Kidney epithelial cell (primary cell): ENCODE data around the gene GATB. TPM values are rescaled to one million over a fixed set of nuclear protein-coding genes. Genes with fewer than 3 reads are reported as not detected.

Experiments used
- DNase-seq: peaks from one replicate; pipeline ENCODE4 v3.0.0-alpha.2; 2010; ENCODE audit warnings: low read depth
- H3K27me3 ChIP-seq: 2 replicates; pipeline ENCODE4 v1.6.0; 2011; ENCODE audit warnings: low read length; ENCODE audit not compliant: control insufficient read depth, insufficient read depth
- H3K36me3 ChIP-seq: 2 replicates; pipeline ENCODE4 v1.5.1; 2011; ENCODE audit warnings: low read length; ENCODE audit not compliant: control insufficient read depth, insufficient read depth
- H3K4me3 ChIP-seq: 2 replicates; pipeline ENCODE4 v1.5.1; 2011; ENCODE audit warnings: low read depth, mild to moderate bottlenecking, control low read depth, low read length
- total RNA-seq: library from RNA; depleted of rRNA; stranded (reverse); fragments of >200 nt; gene quantifications from 2 replicates; pipeline ENCODE4 v1.2.3, GENCODE V29; 2015
- TF ChIP-seq, protein P1 (sequence below): IDR thresholded peaks from 2 replicates; pipeline ENCODE4 v1.5.1; 2011; ENCODE audit warnings: mild to moderate bottlenecking, moderate library complexity, low read length, control low read depth, inconsistent platforms; ENCODE audit not compliant: insufficient read depth, poor library complexity, severe bottlenecking

The GATB gene
- total RNA-seq, 1 donor from 2014 or later: 39.4 TPM

DNA sequence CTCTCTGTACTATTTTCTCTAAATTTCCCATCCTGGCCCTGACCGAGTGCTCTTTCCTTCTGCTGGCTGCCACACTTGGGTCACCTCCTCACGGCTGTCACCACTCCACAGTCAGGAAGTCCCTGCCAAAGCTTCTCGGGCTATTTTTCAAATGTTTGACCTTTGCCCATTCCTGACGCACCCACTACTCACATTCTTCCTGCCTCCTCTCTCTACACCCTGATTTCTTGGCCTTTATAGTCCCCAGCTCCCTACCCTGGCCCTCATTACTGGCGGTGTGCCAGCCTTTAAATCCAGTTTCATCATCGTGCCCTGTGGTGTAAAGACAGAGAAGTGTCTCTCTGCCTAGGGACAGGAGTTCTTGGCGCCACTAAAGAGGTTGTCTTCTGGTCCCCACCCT lies 46.4 kb upstream of the GATB start:
- DNase-seq: no peak
- Histone ChIP-seq H3K27me3 (no peaks in the 10 kb centered on the region), H3K4me3 (no peak overlapping the region), H3K36me3 (no peaks in the 10 kb centered on the region)
- TF ChIP-seq, protein P1, sequence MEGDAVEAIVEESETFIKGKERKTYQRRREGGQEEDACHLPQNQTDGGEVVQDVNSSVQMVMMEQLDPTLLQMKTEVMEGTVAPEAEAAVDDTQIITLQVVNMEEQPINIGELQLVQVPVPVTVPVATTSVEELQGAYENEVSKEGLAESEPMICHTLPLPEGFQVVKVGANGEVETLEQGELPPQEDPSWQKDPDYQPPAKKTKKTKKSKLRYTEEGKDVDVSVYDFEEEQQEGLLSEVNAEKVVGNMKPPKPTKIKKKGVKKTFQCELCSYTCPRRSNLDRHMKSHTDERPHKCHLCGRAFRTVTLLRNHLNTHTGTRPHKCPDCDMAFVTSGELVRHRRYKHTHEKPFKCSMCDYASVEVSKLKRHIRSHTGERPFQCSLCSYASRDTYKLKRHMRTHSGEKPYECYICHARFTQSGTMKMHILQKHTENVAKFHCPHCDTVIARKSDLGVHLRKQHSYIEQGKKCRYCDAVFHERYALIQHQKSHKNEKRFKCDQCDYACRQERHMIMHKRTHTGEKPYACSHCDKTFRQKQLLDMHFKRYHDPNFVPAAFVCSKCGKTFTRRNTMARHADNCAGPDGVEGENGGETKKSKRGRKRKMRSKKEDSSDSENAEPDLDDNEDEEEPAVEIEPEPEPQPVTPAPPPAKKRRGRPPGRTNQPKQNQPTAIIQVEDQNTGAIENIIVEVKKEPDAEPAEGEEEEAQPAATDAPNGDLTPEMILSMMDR: no peak

DNA sequence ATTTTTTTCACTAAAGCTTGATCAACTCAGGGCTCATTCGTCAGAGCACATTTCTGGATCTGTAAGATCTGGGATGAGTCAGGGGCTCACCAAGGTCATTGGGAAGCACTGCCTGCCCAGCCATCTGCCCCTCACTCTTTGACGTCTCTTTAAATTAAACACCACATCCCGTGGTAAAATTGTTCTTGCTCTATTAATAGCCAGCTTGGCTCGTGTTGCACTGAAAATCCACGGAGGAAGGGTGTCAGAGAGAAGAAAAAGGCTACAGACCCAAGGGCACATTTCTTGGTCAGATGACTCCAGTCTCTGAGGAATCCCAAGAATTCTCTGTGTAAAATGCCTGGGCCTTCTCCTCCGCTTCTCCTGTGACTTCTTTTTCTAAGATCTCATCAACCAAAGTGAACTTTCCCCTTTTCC lies 45.7 kb upstream of the GATB start:
- Histone ChIP-seq H3K36me3 (no peaks in the 10 kb centered on the region), H3K4me3 (no peak overlapping the region), H3K27me3 (no peaks in the 10 kb centered on the region)
- TF ChIP-seq, protein P1: no peak
- no peak for DNase-seq

DNA sequence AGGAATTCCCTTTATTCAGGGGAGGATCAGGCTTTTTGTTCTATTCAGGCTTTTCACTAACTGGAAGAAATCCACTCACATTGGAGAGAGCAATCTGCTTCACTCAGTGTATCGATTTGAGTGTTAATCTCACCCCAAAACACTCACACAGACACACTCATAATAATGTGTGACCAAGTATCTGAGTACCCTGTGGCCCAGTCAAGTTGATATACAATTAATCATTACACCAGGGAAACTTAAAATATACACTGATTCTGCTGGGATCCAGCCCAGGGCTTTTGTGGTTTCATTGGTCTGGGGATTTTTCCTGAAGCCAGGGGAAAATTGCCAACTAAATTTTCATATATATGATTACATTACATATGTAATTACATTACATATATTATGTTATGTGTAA lies 44.0 kb upstream of the GATB start:
- Histone ChIP-seq H3K4me3 (no peak overlapping the region), H3K36me3 (no peaks in the 10 kb centered on the region), H3K27me3 (no peaks in the 10 kb centered on the region)
- TF ChIP-seq, protein P1: no peak
- DNase-seq: no peak

DNA sequence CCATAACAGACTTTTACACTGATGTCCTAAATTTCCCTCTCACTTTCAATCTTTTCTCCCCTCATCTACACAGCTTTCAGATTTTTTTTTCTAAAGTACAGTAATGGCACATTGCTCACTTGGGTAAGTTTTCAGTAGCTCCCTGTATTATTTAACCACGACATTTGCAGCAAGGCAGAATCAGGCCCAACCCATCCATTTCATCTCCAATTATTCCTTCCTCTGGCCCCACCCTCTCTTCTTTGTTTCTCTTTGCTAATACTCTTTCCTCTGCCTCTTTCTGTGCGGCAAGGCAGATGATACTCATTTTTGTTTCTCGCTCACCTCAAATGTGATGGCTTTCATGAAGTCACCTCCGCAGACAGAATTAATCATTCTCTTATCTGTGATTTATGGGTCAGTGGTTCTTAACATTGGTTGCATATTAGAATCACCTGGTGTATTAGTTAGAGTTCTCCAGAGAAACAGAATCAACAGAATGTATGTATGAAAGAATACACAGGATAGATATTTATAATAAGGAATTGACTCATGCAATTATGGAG lies 43.4 kb upstream of the GATB start:
- Histone ChIP-seq H3K27me3 (no peaks in the 10 kb centered on the region), H3K4me3 (no peak overlapping the region), H3K36me3 (no peaks in the 10 kb centered on the region)
- TF ChIP-seq, protein P1: no peak
- DNase-seq: no peak

DNA sequence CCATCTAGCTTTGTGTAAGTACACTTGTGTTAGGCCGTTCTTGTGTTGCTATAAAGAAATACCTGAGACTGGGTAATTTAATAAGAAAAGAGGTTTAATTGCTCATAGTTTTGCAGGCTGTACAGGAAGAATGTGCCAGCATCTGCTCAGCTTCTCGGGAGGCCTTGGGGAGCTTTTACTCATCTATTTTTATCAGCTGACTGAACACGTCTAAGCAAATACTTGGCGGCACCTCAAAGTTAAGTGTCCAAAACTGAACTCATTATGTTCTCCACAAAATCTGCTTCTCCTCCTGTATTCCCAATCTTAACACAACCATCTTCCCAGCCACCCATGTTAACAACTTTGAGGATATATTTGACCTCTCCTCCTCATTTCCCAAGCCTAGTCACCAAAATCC lies 42.4 kb upstream of the GATB start:
- TF ChIP-seq, protein P1: no peak
- Histone ChIP-seq H3K27me3 (no peaks in the 10 kb centered on the region), H3K36me3 (no peaks in the 10 kb centered on the region), H3K4me3 (no peak overlapping the region)
- DNase-seq: no peak

DNA sequence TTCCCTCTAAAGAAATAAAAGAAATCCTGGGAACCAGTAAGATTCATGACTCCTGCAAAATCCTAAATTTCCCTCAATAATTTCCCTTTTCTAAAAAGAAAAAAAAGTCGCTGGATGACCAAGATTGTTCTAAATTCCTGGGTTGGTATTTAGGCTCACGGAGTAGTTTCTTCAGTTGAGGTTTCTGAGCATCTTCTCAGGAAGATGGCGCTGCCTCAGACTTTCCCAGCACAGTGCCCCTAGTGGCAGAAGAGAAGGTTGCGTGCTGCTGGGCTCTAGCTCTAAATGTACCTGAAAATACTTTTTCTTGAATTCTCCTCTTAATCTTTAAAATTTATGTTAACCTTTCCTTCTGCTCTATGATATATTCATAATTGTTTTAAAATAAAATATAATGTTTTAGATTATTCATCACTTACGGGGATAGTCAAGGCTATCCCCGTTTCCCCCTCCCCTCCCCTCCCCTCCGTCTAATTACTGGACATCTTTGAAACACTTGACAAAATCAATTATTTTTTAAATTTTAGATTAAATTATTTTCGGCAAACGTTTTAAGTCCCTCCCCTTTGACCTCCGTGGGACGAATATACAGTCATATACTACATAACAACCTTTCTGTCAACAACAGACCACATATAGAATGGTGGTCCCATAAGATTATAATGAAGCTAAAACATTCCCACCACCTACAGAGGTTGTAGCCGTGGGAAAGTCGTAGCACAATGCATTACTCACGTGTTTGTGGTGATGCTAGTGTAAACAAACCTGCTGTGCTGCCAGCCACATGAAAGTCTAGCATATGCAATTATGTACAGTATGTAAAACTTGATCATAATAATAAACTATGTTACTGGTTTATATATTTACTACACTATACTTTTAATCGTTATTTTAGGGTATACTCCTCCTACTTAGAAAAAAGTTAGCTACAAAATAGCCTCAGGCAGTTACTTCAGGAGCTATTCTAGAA lies 41.0 kb upstream of the GATB start:
- H3K36me3 ChIP-seq: no peaks in the 10 kb centered on the region
- no peak overlapping the region for H3K4me3 ChIP-seq
- TF ChIP-seq, protein P1: peak; percentile 90

More for the DNA sequence above, 41.0 kb upstream of the GATB start:
- no peak for DNase-seq
- H3K27me3 ChIP-seq: no peaks in the 10 kb centered on the region
